SK-N-SH (cell line): Measurements from ENCODE around the gene ME1.

Experiments used
- CTCF ChIP-seq: fragments of 200-600 bp; sonication (generic); IDR thresholded peaks from 2 replicates; pipeline ENCODE4 v1.6.1; 2017; ENCODE audit warnings: antibody characterized with exemption, mild to moderate bottlenecking, moderate library complexity
- EP300 ChIP-seq, 2 experiments: IDR thresholded peaks; 2 replicates each; pipeline versions ENCODE4 v1.4.0 to v1.6.1; 2012; ENCODE audit warnings: borderline replicate concordance in 1 of 2, low read depth in 1 of 2, low read length in 1 of 2
- FOXM1 ChIP-seq: IDR thresholded peaks from 2 replicates; pipeline ENCODE4 v1.4.0; 2012; ENCODE audit warnings: low read depth, mild to moderate bottlenecking
- GABPA ChIP-seq: IDR thresholded peaks from 2 replicates; pipeline ENCODE4 v1.4.0; 2012; ENCODE audit warnings: low read depth, mild to moderate bottlenecking
- IRF3 ChIP-seq: fragments of 150-350 bp; IDR thresholded peaks from 2 replicates; pipeline ENCODE4 v1.6.1; 2016; ENCODE audit warnings: mild to moderate bottlenecking, low read depth, low read length
- MAX ChIP-seq: IDR thresholded peaks from 2 replicates; pipeline ENCODE4 v1.4.0; 2012; ENCODE audit warnings: low read depth
- POLR2AphosphoS5 ChIP-seq: IDR thresholded peaks from 2 replicates; pipeline ENCODE4 v1.6.1; 2012; ENCODE audit warnings: low read depth, low read length
- RAD21 ChIP-seq: IDR thresholded peaks from 2 replicates; pipeline ENCODE4 v1.6.1; 2012; ENCODE audit warnings: mild to moderate bottlenecking, low read length
- REST ChIP-seq: IDR thresholded peaks from 2 replicates; pipeline ENCODE4 v1.6.1; 2012; ENCODE audit warnings: mild to moderate bottlenecking, low read depth, low read length, moderate library complexity
- SIN3A ChIP-seq: IDR thresholded peaks from 2 replicates; pipeline ENCODE4 v1.6.1; 2012; ENCODE audit warnings: low read depth, mild to moderate bottlenecking, low read length, moderate library complexity, borderline replicate concordance
- TCF12 ChIP-seq: IDR thresholded peaks from 2 replicates; pipeline ENCODE4 v1.4.0; 2012
- TF ChIP-seq, protein P1 (sequence below): IDR thresholded peaks from 2 replicates; pipeline ENCODE4 v1.4.0; 2012; ENCODE audit warnings: low read depth, borderline replicate concordance

DNA sequence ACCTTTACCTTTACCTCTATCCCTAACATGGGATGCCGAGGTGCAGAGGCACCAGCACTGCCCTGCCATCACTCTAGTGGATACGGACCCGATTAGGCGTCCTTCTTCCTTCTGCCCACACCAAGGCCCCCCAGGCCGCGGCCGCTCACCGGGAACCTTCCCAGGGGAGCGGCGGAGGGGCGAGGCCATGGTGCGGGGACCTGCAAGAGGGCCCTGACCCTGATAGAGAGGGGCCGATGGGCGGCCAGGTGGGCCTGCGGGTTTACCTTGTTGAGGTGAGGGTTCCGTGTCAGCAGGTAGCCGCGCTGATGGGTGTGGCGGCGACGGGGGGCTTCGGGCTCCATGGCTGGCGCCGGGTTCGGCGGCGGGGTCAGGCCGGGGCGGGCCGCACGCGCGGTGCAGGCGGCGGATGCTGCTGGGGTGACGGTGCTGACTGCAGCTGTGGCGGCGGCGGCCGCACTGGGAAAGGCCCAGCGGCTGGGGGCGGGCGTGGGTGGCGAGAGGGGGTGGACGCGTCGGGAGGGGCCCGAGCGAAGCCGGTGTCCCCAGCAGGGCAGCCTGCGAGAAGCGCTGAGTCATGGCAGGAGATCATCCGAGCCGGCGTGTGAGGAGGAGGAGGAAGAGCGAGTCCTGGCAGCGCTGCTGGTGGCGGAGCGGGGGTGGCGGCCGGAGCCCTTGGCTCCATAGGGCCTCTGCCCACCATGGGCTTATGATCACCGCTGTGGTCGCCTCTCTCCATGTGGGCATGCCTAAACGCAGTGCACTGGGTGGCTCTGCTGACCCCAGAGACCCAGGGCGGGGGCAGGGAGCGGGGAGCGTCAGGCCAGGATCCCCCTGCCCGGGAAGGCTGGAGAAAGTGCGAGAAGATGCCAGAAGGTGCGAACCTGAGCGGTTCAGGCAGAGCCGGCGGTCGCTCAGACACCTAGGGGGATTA is at the start of gene ME1:
- TF ChIP-seq RAD21 (no peak), CTCF (no peak), POLR2AphosphoS5 (no peak), REST (no peak), FOXM1 (no peak), TCF12 (no peak; the same call in 1 of the 2 replicates), MAX (peak; percentile 24; the same call in 1 of the 2 replicates), EP300 (IDR thresholded peaks at IDR 0.05; ENCODE audit: borderline replicate concordance in 1 of 2, low read depth in 1 of 2, low read length in 1 of 2) (peak in 1 of 2 experiments; percentile 30; a peak in 1 of 4 replicates), IRF3 (no peak), SIN3A (no peak), GABPA (no peak)
- TF ChIP-seq, protein P1, sequence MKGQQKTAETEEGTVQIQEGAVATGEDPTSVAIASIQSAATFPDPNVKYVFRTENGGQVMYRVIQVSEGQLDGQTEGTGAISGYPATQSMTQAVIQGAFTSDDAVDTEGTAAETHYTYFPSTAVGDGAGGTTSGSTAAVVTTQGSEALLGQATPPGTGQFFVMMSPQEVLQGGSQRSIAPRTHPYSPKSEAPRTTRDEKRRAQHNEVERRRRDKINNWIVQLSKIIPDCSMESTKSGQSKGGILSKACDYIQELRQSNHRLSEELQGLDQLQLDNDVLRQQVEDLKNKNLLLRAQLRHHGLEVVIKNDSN: no peak
